WERI-Rb-1 (cell line): ENCODE measurements around the gene AP1B1.

ENCODE experiments used
- DNase-seq: peaks from one replicate; pipeline ENCODE4 v3.0.0-alpha.2; 2020
- H3K27ac ChIP-seq: fragments of 250-450 bp; sonication (Bioruptor Pico); 2 replicates; pipeline ENCODE4 v1.5.1; 2020; ENCODE audit warnings: mild to moderate bottlenecking, moderate library complexity
- H3K27me3 ChIP-seq: fragments of 250-450 bp; sonication (Bioruptor Pico); 2 replicates; pipeline ENCODE4 v1.5.1; 2021; ENCODE audit warnings: mild to moderate bottlenecking, low read depth, moderate library complexity; ENCODE audit not compliant: insufficient read depth, severe bottlenecking
- H3K36me3 ChIP-seq: fragments of 250-450 bp; sonication (Bioruptor Pico); 2 replicates; pipeline ENCODE4 v1.5.1; 2020; ENCODE audit warnings: mild to moderate bottlenecking, moderate library complexity
- H3K4me3 ChIP-seq: 2 replicates; pipeline ENCODE4 v1.5.1; 2011; ENCODE audit warnings: low read depth, mild to moderate bottlenecking, control low read depth, low read length
- H3K9me3 ChIP-seq: fragments of 250-450 bp; sonication (Bioruptor Pico); 2 replicates; pipeline ENCODE4 v1.5.1; 2021; ENCODE audit warnings: mild to moderate bottlenecking, moderate library complexity; ENCODE audit not compliant: severe bottlenecking
- TF ChIP-seq, protein P1 (sequence below): IDR thresholded peaks from 2 replicates; pipeline ENCODE4 v1.5.1; 2011; ENCODE audit warnings: low read depth, mild to moderate bottlenecking, control low read depth, inconsistent platforms, low read length

AP1B1 gene

GRCh38 chr22:29290061-29290460 is 98.3 kb downstream of the AP1B1 start:
- Histone ChIP-seq H3K36me3 (peaks cover 98% of the 10 kb centered on the region), H3K9me3 (no peaks in the 10 kb centered on the region), H3K4me3 (no peak overlapping the region), H3K27me3 (no peaks in the 10 kb centered on the region), H3K27ac (no peak overlapping the region)
- TF ChIP-seq, protein P1, sequence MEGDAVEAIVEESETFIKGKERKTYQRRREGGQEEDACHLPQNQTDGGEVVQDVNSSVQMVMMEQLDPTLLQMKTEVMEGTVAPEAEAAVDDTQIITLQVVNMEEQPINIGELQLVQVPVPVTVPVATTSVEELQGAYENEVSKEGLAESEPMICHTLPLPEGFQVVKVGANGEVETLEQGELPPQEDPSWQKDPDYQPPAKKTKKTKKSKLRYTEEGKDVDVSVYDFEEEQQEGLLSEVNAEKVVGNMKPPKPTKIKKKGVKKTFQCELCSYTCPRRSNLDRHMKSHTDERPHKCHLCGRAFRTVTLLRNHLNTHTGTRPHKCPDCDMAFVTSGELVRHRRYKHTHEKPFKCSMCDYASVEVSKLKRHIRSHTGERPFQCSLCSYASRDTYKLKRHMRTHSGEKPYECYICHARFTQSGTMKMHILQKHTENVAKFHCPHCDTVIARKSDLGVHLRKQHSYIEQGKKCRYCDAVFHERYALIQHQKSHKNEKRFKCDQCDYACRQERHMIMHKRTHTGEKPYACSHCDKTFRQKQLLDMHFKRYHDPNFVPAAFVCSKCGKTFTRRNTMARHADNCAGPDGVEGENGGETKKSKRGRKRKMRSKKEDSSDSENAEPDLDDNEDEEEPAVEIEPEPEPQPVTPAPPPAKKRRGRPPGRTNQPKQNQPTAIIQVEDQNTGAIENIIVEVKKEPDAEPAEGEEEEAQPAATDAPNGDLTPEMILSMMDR = no peak
- DNase-seq = no peak

GRCh38 chr22:29288837-29289236 is 99.5 kb downstream of the AP1B1 start:
- H3K4me3 ChIP-seq = no peak overlapping the region
- no peaks in the 10 kb centered on the region for H3K27me3 ChIP-seq
- no peaks in the 10 kb centered on the region for H3K9me3 ChIP-seq
- DNase-seq = no peak
- TF ChIP-seq, protein P1 = no peak
- peaks cover 98% of the 10 kb centered on the region for H3K36me3 ChIP-seq
- no peak overlapping the region for H3K27ac ChIP-seq

- Histone ChIP-seq H3K9me3 (no peaks in the 10 kb centered on the region), H3K4me3 (no peak overlapping the region), H3K27me3 (no peaks in the 10 kb centered on the region), H3K36me3 (peaks cover 97% of the 10 kb centered on the region), H3K27ac (no peak overlapping the region)
- no peak for DNase-seq
- TF ChIP-seq, protein P1 = no peak
Measured at GRCh38 chr22:29284196-29284595, 104.2 kb downstream of the AP1B1 start.

DNA sequence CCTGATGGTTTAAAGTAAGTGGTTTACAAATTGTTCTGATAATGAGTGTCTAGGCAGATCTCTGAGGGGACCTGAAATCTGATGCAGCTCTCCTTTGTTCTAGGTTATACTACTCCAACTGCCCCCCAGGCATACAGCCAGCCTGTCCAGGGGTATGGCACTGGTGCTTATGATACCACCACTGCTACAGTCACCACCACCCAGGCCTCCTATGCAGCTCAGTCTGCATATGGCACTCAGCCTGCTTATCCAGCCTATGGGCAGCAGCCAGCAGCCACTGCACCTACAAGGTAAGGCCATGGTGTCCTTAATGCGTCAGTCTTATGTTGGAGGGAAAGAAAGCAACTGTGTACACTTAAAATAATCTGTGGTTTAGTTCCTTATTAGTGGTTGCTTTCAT is 110.4 kb downstream of the AP1B1 start:
- H3K4me3 ChIP-seq = no peak overlapping the region
- TF ChIP-seq, protein P1 = no peak
- H3K27ac ChIP-seq = no peak overlapping the region
- no peaks in the 10 kb centered on the region for H3K27me3 ChIP-seq
- H3K9me3 ChIP-seq = no peaks in the 10 kb centered on the region
- DNase-seq = no peak
- peaks cover 97% of the 10 kb centered on the region for H3K36me3 ChIP-seq
